Spleen (tissue), 7 donors: ENCODE measurements around the gene PDLIM3.

Experiments used
- CTCF ChIP-seq, 11 experiments: fragments of 200-600 bp in 7 of 11; fragments of 450-650 bp in 4 of 11; sonication (generic) in 4 of 11; IDR thresholded peaks in 8 of 11; conservative IDR thresholded peaks in 3 of 11; 1 replicate in 7 of 11; 2 replicates in 4 of 11; pipeline versions ENCODE4 v1.4.0 to v1.8.0; 2016 to 2021; ENCODE audit warnings: antibody characterized with exemption in 11 of 11, inconsistent platforms in 4 of 11, mild to moderate bottlenecking in 1 of 11
- POLR2A ChIP-seq, 3 donors: fragments of 450-650 bp; IDR thresholded peaks; one replicate each; pipeline ENCODE4 v1.5.1; 2017; ENCODE audit warnings: antibody characterized with exemption in 3 of 3, mild to moderate bottlenecking in 1 of 3
- donor health status: DM: no; HTN: no; CAD: no; lungs with moderate emphysema.
- donor health status: DM: no; HTN: no; CAD: no.
- donor health status: DM: no; HTN: no; CAD: no.

DNA sequence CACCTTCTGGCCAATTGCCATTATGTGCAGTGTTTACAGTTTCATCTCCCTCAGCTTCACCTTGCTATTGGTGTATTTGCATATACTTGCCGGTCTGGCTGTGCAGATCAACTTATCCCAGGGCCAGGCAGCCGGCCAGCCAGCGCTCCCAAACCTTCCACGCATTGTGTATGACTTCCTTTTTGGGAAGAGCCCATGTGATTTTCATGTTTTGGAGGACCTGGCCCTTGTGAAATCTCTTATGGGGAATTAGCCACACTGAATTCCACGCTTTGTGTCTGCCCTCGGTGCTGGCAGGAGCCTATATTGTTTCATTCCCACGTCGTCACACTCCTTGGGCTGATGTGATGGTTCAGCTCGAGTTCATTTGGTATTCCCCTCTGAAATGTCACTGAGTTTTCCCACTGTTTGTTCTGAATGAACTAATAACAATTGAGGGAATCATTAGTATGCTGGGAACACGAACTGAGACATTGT is 6.0 kb upstream of the PDLIM3 start:
- TF ChIP-seq CTCF (IDR thresholded peaks at IDR 0.05 in 8 of 11, conservative IDR thresholded peaks at IDR 0.05 in 3 of 11), result no peak
- no peak for TF ChIP-seq POLR2A (IDR thresholded peaks at IDR 0.05)
